ENCODE results near the gene LRCOL1. TPM values are rescaled to one million over a fixed set of nuclear protein-coding genes. Genes with fewer than 3 reads are reported as not detected.

LRCOL1 gene
- total RNA-seq, 2 experiments from 2014 or later: not detected

DNA sequence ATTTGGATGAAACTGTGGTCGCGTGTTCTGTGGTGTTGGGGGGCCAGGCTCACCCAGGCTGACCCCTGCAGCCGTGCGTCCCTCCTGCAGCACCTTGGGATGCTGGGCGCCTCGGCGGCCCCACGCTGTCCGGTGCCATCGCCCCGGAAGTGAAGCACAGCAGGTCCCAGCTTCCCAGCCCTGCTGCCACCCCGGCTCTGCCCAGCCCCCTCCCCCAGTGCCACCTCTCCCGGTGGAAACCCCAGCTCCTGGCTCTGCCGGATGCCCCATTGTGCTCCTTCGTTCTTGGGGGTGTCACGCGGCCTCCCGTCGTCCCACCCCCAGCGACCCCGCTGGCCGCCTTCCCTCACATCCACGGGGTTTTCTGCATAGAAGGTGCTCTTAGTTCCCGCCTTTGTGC lies 25.2 kb downstream of the LRCOL1 start:
- Mint-ChIP-seq H3K4me3 (no peak overlapping the region), H3K4me1 (no peaks in the 10 kb centered on the region), H3K27me3 (no peaks in the 10 kb centered on the region), H3K27ac (no peak overlapping the region), H3K36me3 (no peaks in the 10 kb centered on the region), H3K9me3 (ENCODE audit: low read depth) (no peaks in the 10 kb centered on the region)
- CTCF ChIA-PET: no interaction called here
- no peak for ATAC-seq
- no peak for DNase-seq

DNA sequence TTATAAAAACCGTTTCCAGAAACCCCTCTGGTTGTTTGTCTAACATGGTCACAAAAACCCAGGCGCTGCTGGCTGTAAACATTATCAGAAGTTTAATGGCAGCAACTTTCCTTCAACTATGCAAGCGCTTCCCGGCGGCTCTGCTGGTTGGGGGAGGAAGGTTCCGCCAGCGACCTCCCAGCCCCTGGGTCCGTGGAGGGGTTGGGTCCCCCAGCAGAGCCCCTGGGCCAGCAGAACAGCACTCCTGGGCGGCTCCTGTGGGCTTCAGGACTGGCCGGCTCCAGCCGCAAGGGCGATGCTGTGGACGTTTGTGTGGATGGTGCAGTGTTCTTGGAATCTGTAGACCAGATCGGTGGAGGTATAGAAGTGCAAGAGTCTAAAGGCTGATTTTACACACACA lies 26.0 kb downstream of the LRCOL1 start:
- Mint-ChIP-seq H3K4me1 (no peaks in the 10 kb centered on the region), H3K27me3 (no peaks in the 10 kb centered on the region), H3K27ac (no peak overlapping the region), H3K4me3 (no peak overlapping the region), H3K9me3 (ENCODE audit: low read depth) (no peaks in the 10 kb centered on the region), H3K36me3 (no peaks in the 10 kb centered on the region)
- CTCF ChIA-PET: no interaction called here
- no peak for DNase-seq
- ATAC-seq: no peak

DNA sequence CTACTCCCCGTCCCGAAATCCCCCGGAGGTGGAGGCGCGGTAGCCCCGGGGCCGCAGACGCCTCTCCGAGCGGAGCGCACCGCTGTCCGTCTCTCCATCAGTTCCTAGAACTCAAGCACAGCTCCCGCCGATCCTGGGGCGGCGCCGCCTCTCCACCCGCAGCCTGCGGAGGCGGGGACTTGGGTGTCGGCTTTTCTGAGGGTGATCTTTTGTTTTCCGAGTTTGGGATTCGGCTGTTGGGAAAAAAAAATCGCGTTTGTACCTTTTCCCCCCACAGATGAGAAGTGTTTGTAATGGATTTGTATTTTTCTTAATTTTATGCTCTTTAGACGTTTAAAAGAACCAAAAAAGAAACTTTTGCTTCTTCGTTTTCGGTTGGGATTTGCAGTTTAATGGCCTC lies 26.6 kb downstream of the LRCOL1 start:
- H3K36me3 Mint-ChIP-seq: no peaks in the 10 kb centered on the region
- DNase-seq (no peak), ATAC-seq (no peak)
- H3K4me3 Mint-ChIP-seq: no peak overlapping the region
- H3K27me3 Mint-ChIP-seq: no peaks in the 10 kb centered on the region
- no peaks in the 10 kb centered on the region for H3K9me3 Mint-ChIP-seq (ENCODE audit: low read depth)
- H3K4me1 Mint-ChIP-seq: no peaks in the 10 kb centered on the region
- CTCF ChIA-PET: no interaction called here
- no peak overlapping the region for H3K27ac Mint-ChIP-seq

DNA sequence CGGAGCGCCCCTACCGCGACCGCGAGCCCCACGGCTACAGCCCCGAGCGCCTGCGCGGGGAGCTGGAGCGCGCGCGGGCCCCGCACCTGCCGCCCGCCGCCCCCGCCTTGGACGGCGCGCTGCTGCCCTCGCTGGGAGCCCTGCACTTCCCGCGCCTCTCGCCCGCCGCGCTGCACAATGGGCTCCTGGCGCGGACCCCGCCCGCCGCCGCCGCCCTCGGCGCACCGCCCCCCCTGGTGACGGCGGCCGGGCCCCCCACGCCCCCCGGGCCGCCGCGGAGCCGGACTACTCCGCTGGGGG lies 27.0 kb downstream of the LRCOL1 start:
- Mint-ChIP-seq H3K36me3 (no peaks in the 10 kb centered on the region), H3K9me3 (ENCODE audit: low read depth) (no peaks in the 10 kb centered on the region), H3K27me3 (no peaks in the 10 kb centered on the region), H3K4me1 (no peaks in the 10 kb centered on the region), H3K4me3 (no peak overlapping the region), H3K27ac (no peak overlapping the region)
- DNase-seq (no peak), ATAC-seq (no peak)
- CTCF ChIA-PET: no interaction called here

DNA sequence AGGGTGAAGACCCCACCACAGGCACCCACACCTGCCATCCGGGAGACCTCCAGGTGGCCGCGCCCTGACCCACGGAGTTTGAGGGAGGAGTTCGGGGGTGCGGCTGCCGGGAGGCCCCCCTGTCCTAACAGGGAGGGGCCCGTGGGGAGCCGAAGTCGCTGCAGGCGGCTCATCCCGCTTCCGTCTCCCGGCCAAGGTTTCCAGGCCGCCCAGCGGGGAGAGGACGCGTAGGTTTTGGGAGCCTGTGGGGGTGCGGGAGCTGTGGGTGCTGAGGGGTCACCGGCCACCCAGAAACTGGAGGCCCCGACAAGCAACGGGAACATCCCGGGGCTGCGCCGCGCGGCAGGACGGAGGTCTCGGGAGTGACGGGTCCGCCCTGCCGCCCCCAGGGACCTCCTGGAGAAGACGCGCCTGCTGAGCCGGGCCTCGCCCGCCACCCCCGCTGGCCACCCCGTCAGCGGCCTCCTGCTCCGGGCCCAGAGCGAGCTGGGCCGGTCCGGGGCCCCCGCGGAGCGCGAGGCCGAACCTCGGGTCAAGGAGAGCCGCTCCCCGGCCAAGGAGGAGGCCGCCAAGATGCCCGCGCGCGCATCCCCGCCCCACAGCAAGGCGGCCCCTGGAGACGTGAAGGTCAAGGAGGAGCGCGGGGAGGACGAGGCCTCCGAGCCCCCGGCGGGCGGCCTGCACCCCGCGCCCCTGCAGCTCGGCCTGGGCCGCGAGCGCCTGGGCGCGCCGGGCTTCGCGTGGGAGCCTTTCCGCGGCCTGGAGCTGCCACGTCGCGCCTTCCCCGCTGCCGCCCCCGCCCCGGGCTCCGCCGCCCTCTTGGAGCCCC lies 27.6 kb downstream of the LRCOL1 start:
- H3K4me3 Mint-ChIP-seq: no peak overlapping the region
- H3K9me3 Mint-ChIP-seq (ENCODE audit: low read depth): no peaks in the 10 kb centered on the region
- no peak overlapping the region for H3K27ac Mint-ChIP-seq
- H3K27me3 Mint-ChIP-seq: no peaks in the 10 kb centered on the region
- DNase-seq (no peak), ATAC-seq (no peak)
- CTCF ChIA-PET: no interaction called here
- no peaks in the 10 kb centered on the region for H3K36me3 Mint-ChIP-seq
- H3K4me1 Mint-ChIP-seq: no peaks in the 10 kb centered on the region

DNA sequence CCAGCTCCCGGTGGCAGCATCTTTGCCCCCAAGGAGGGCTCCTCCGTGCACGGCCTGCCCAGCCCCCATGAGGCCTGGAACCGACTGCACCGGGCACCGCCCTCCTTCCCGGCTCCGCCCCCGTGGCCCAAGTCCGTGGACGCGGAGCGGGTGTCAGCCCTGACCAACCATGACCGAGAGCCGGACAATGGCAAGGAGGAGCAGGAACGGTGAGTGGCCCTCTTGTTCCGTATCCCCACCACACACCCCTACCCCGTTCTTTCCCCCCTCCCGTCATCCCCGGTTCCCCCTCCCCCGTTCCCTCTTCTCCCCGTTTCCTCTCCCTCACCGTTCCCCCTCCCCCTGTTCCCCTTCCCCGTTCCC lies 28.3 kb downstream of the LRCOL1 start:
- no peaks in the 10 kb centered on the region for H3K27me3 Mint-ChIP-seq
- CTCF ChIA-PET: no interaction called here
- H3K27ac Mint-ChIP-seq: no peak overlapping the region
- DNase-seq (no peak), ATAC-seq (no peak)
- no peaks in the 10 kb centered on the region for H3K4me1 Mint-ChIP-seq
- no peaks in the 10 kb centered on the region for H3K9me3 Mint-ChIP-seq (ENCODE audit: low read depth)
- no peak overlapping the region for H3K4me3 Mint-ChIP-seq
- H3K36me3 Mint-ChIP-seq: no peaks in the 10 kb centered on the region

DNA sequence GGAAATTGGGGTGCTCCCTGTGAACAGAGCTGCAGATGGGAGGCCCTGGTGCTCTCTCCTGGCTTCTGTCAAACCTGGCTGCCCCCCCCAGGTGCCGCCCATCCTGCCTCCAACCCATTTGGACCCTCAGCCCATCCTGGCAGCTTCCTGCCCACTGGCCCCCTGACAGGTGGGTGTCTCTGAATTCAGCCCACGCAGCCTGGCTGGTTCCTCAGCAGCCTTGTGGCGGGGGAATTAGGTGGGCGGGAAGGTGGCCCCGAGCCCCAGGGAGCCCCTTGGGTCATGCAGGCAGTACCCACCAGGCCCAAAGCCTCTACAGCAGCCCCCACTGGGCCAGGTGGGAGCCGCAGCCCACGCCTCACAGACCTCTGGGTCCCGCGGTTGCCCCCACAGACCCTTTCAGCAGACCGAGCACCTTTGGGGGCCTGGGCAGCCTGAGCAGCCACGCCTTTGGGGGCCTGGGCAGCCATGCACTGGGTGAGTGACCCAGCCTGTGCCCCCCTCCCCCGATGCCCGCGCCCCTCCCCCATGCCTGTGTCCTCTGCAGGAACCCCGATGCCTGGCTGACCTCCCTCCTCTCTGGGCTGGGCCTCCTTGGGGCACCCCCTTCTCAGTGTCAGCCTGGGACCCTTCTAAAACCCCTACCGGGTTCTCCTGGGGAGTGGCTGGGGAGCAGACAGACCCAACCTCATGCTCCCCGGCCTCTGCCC lies 28.9 kb downstream of the LRCOL1 start:
- DNase-seq: no peak
- Mint-ChIP-seq H3K36me3 (no peaks in the 10 kb centered on the region), H3K27me3 (no peaks in the 10 kb centered on the region), H3K27ac (no peak overlapping the region), H3K4me1 (no peaks in the 10 kb centered on the region), H3K4me3 (no peak overlapping the region), H3K9me3 (ENCODE audit: low read depth) (no peaks in the 10 kb centered on the region)
- no peak for ATAC-seq
- CTCF ChIA-PET: no interaction called here

DNA sequence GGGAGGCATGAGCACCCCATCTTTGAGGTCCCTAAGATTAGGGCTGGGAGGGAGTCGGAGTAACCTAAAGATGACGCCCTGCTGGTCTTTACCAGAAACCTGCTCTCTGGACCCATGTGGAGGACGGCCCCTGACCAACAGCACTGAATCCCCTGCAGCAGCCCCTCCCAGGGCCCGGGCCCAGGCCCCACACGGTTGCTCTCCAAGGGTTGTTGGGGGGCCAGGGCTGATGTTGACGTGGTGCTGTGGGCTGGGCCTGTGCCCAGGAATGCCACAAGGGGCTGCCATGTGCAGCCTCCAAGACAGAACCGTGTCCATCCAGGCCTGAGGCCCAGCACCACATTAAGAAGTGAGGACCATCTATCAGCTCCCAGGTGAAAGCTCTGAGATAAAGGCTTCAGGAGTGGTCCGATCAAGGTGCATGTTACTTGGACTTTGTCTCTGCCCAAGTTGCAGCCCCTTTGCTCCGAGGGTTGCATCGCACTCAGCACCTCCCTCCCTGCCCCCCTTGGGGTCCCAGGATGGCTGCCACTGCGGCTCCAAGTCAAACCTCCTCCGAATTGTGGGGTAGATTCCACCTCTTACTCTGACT lies 29.6 kb downstream of the LRCOL1 start:
- ATAC-seq (no peak), DNase-seq (no peak)
- Mint-ChIP-seq H3K36me3 (no peaks in the 10 kb centered on the region), H3K27me3 (no peaks in the 10 kb centered on the region), H3K4me1 (no peaks in the 10 kb centered on the region), H3K27ac (no peak overlapping the region), H3K4me3 (no peak overlapping the region), H3K9me3 (ENCODE audit: low read depth) (no peaks in the 10 kb centered on the region)
- CTCF ChIA-PET: no interaction called here

DNA sequence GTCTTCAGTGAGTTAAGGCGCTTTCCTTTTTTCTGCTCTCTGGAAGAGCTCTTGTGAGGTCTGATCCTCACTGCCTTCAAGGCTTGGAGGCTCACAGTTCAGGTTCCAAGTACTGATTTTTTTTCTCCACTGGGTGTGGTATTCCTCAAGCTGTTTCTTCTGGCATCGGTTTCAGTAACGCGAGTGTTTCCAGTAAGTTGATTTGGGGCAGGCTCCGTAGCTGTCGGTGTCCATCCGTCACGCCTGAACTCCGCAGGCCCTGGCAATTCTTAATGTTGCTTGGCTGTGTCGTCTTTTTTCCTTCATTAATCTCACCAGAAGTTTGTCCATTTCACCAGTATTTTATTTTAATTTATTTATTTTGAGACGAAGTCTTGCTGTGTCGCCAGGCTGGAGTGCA lies 30.6 kb downstream of the LRCOL1 start:
- DNase-seq (no peak), ATAC-seq (no peak)
- no peaks in the 10 kb centered on the region for H3K27me3 Mint-ChIP-seq
- CTCF ChIA-PET: no interaction called here
- no peaks in the 10 kb centered on the region for H3K9me3 Mint-ChIP-seq (ENCODE audit: low read depth)
- H3K4me1 Mint-ChIP-seq: no peaks in the 10 kb centered on the region
- H3K36me3 Mint-ChIP-seq: no peaks in the 10 kb centered on the region
- no peak overlapping the region for H3K4me3 Mint-ChIP-seq
- no peak overlapping the region for H3K27ac Mint-ChIP-seq

DNA sequence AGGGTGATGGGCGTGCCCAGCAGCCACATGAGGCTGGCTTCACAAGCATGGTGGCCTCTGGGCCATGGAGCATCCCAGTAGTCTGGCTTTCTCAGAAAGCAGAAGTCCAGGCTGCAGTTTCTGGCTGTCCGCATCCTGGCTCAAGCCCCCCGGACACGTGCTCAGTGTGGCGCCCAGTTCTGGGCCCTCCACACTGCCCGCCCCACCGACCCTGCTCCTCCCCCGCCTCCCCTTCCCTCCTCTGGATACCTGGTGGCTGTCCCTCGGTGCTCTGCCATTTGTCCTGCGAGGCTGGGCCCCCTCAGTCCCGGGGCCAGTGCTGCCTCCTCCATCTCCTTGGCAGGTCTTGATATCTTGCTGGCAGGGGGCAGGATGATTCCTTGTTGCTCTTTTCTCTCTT lies 31.6 kb downstream of the LRCOL1 start:
- H3K27me3 Mint-ChIP-seq: no peaks in the 10 kb centered on the region
- CTCF ChIA-PET: interaction anchor here (0.9 kb wide), 1 partner anchor 164 kb away, joined by 3 read pairs; no protein-coding TSS in a partner anchor
- ATAC-seq (no peak), DNase-seq (no peak)
- H3K36me3 Mint-ChIP-seq: no peaks in the 10 kb centered on the region
- H3K27ac Mint-ChIP-seq: no peak overlapping the region
- H3K4me3 Mint-ChIP-seq: no peak overlapping the region
- H3K9me3 Mint-ChIP-seq (ENCODE audit: low read depth): no peaks in the 10 kb centered on the region
- H3K4me1 Mint-ChIP-seq: no peaks in the 10 kb centered on the region

DNA sequence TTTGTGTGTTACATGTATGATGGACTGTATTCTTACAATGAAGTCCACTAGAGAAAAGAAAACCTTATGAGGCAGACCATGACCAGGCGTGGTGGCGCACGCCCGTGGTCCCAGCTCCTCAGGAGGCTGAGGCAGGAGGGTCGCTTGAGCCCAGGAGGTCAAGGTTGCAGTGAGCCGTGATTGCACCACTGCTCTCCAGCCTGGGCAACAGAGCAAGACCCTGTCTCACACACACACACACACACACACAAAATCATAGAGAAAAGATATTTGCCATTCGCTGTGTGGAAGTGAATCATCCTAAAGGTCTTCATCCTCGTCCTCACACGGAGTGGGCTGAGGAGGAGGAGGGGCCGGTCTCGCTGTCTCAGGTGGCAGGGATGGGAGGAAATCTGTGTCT lies 32.3 kb downstream of the LRCOL1 start:
- no peak overlapping the region for H3K27ac Mint-ChIP-seq
- H3K9me3 Mint-ChIP-seq (ENCODE audit: low read depth): no peaks in the 10 kb centered on the region
- ATAC-seq (no peak), DNase-seq (no peak)
- CTCF ChIA-PET: no interaction called here
- H3K36me3 Mint-ChIP-seq: no peaks in the 10 kb centered on the region
- H3K27me3 Mint-ChIP-seq: no peaks in the 10 kb centered on the region
- no peak overlapping the region for H3K4me3 Mint-ChIP-seq
- no peaks in the 10 kb centered on the region for H3K4me1 Mint-ChIP-seq

DNA sequence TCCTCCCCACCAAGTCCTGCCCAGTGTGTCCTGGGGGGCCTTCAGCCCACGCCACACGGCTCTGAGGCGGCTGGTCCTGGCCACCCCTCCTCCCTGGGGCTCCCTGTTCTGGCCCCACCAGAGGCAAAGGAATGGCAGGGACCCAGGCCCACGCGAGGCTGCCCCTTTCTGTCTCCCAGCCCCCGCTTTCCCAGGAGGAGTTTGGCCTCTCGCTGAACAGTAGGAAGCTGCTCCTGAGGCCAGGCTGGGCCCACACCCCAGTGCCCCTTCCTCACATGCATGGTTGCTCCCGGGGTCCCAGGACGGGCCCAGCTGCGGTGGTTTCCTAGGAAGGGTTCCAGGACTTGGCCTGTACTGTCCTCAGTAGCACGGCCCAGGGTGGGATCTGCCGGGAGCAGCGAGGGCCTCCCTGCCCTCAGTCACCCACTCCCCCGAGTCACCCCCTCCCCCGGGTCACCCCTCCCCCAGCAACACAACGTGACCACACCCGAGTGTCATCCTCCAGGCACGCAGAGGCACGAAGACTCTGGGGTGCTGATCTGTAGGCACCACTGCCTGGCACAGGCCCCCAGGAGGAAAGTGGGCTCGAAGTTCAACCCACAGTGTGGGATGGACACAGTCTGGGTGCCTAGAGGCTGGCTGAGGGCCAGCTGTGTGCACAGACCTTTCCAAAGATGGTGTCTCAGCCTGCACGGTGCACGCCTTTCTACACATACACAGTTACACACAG lies 33.0 kb downstream of the LRCOL1 start:
- ATAC-seq (no peak), DNase-seq (no peak)
- Mint-ChIP-seq H3K36me3 (no peaks in the 10 kb centered on the region), H3K27ac (no peak overlapping the region), H3K4me3 (no peak overlapping the region), H3K27me3 (no peaks in the 10 kb centered on the region), H3K4me1 (no peaks in the 10 kb centered on the region), H3K9me3 (ENCODE audit: low read depth) (no peaks in the 10 kb centered on the region)
- CTCF ChIA-PET: no interaction called here

DNA sequence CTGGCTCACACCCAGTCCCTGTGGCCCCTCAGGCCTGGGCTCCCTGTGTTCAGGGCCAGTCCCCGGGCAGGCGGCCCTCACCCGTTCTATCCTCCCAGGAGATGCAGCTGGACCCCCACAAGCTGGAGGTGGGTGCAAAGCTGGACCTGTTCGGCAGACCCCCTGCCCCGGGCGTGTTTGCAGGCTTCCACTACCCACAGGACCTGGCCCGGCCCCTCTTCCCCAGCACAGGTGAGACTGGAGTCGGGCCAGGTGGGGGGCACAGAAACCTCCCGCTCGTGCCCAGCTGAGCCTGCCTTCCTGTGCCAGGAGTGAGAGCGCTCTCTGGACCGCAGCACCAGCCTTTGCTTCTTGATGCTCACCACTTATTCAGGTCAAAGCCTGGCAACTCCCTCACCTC lies 33.7 kb downstream of the LRCOL1 start:
- no peak overlapping the region for H3K4me3 Mint-ChIP-seq
- no peaks in the 10 kb centered on the region for H3K27me3 Mint-ChIP-seq
- no peak overlapping the region for H3K27ac Mint-ChIP-seq
- DNase-seq: no peak
- H3K9me3 Mint-ChIP-seq (ENCODE audit: low read depth): no peaks in the 10 kb centered on the region
- CTCF ChIA-PET: interaction anchor here (1.1 kb wide), 1 partner anchor 16 kb away, joined by 5 read pairs; no protein-coding TSS in a partner anchor
- H3K4me1 Mint-ChIP-seq: no peaks in the 10 kb centered on the region
- ATAC-seq: no peak
- no peaks in the 10 kb centered on the region for H3K36me3 Mint-ChIP-seq

DNA sequence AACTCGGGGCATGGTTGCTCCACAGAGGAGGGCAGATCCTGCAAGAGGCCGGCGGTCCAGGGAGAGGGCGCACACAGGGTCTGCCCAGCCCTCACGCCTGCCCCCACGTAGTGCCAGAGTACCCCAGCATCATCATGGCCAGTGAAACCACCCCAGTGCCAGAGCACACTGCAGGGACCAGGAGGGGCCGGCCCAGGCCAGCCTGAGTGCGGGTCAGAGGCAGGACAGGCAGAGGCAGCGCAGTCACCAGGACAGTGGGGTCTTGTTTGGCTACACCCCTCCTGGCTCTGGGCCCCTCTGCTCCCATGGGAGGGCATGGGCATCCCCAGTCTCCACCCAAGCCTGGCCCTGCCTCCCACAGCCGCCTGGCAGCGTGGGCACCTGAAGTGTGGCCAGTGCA lies 34.7 kb downstream of the LRCOL1 start:
- Mint-ChIP-seq H3K9me3 (ENCODE audit: low read depth) (no peaks in the 10 kb centered on the region), H3K4me1 (no peaks in the 10 kb centered on the region), H3K36me3 (no peaks in the 10 kb centered on the region), H3K27ac (no peak overlapping the region), H3K27me3 (no peaks in the 10 kb centered on the region), H3K4me3 (no peak overlapping the region)
- no peak for ATAC-seq
- DNase-seq: no peak
- CTCF ChIA-PET: interaction anchor here (1.1 kb wide), 1 partner anchor 14 kb away, joined by 5 read pairs; no protein-coding TSS in a partner anchor

Measured in activated CD8-positive, alpha-beta memory T cell treated with anti-CD3 and anti-CD28 coated beads, Interleukin-2, amount 10 ng/mL, durations not matched to agents 7 days and 5 days (primary cell).